ENCODE data around the gene ASAH2. TPM values are rescaled to one million over a fixed set of nuclear protein-coding genes. Genes with fewer than 3 reads are reported as not detected.

ASAH2 gene
- total RNA-seq, 1 experiment from 2014 or later: 10.7 TPM

GRCh38 chr10:50216418-50216817 lies 34.9 kb downstream of the ASAH2 start (continued):
- TF ChIP-seq, protein P1, sequence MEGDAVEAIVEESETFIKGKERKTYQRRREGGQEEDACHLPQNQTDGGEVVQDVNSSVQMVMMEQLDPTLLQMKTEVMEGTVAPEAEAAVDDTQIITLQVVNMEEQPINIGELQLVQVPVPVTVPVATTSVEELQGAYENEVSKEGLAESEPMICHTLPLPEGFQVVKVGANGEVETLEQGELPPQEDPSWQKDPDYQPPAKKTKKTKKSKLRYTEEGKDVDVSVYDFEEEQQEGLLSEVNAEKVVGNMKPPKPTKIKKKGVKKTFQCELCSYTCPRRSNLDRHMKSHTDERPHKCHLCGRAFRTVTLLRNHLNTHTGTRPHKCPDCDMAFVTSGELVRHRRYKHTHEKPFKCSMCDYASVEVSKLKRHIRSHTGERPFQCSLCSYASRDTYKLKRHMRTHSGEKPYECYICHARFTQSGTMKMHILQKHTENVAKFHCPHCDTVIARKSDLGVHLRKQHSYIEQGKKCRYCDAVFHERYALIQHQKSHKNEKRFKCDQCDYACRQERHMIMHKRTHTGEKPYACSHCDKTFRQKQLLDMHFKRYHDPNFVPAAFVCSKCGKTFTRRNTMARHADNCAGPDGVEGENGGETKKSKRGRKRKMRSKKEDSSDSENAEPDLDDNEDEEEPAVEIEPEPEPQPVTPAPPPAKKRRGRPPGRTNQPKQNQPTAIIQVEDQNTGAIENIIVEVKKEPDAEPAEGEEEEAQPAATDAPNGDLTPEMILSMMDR (IDR thresholded peaks at IDR 0.05 in 2 of 3, conservative IDR thresholded peaks at IDR 0.05 in 1 of 3; ENCODE audit: borderline replicate concordance in 1 of 3, insufficient read depth in 1 of 3, low read depth in 2 of 3, low read length in 2 of 3): no peak
- TF ChIP-seq SRF (IDR thresholded peaks at IDR 0.05; ENCODE audit: low read depth): no peak
- TF ChIP-seq, protein P2, sequence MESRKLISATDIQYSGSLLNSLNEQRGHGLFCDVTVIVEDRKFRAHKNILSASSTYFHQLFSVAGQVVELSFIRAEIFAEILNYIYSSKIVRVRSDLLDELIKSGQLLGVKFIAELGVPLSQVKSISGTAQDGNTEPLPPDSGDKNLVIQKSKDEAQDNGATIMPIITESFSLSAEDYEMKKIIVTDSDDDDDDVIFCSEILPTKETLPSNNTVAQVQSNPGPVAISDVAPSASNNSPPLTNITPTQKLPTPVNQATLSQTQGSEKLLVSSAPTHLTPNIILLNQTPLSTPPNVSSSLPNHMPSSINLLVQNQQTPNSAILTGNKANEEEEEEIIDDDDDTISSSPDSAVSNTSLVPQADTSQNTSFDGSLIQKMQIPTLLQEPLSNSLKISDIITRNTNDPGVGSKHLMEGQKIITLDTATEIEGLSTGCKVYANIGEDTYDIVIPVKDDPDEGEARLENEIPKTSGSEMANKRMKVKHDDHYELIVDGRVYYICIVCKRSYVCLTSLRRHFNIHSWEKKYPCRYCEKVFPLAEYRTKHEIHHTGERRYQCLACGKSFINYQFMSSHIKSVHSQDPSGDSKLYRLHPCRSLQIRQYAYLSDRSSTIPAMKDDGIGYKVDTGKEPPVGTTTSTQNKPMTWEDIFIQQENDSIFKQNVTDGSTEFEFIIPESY (IDR thresholded peaks at IDR 0.05; ENCODE audit: extremely low read depth, insufficient replicate concordance, low read length): no peak

- BruUV-seq (replicated peaks): no TSS peak
Measured at GRCh38 chr10:50211670-50212069, 39.6 kb downstream of the ASAH2 start.

More at GRCh38 chr10:50211670-50212069, 39.6 kb downstream of the ASAH2 start:
- Histone ChIP-seq H3K9me3 (ENCODE audit: control insufficient read depth in 1 of 2, insufficient read depth in 1 of 2, low read depth in 1 of 2, low read length in 2 of 2) (no peaks in the 10 kb centered on the region), H3K79me2 (ENCODE audit: insufficient read depth, low read length) (no peaks in the 10 kb centered on the region), H3K27ac (ENCODE audit: low read depth, low read length) (no peak overlapping the region), H3K27me3 (ENCODE audit: insufficient read depth, low read length) (no peaks in the 10 kb centered on the region), H3K9me2 (ENCODE audit: insufficient read depth) (no peaks in the 10 kb centered on the region), H2AFZ (ENCODE audit: low read depth, low read length, poor library complexity, severe bottlenecking) (no peak overlapping the region), H3K4me2 (ENCODE audit: low read length) (no peak overlapping the region), H3K4me1 (ENCODE audit: control insufficient read depth in 1 of 2, insufficient read depth in 2 of 2, low read length in 2 of 2) (no peaks in the 10 kb centered on the region), H3K9ac (ENCODE audit: low read length) (no peak overlapping the region), H3K4me3 (replicated peaks in 1 of 2; ENCODE audit: low read depth in 1 of 2, low read length in 2 of 2) (no peak overlapping the region), H4K20me1 (ENCODE audit: insufficient read depth) (no peaks in the 10 kb centered on the region), H3K36me3 (ENCODE audit: control insufficient read depth in 1 of 2, insufficient read depth in 2 of 2, low read length in 2 of 2) (no peaks in the 10 kb centered on the region)
- no peak for DNase-seq (ENCODE audit: low read depth, low spot score)
- intact Hi-C loops (cut with micrococcal nuclease): no loop called here
- ATAC-seq: no peak
- TF ChIP-seq EZH2phosphoT487 (IDR thresholded peaks at IDR 0.05; ENCODE audit: borderline replicate concordance) (no peak), CEBPB (IDR thresholded peaks at IDR 0.05; ENCODE audit: low read depth) (no peak), SP1 (IDR thresholded peaks at IDR 0.05; ENCODE audit: low read depth) (no peak), YY1 (IDR thresholded peaks at IDR 0.05; ENCODE audit: extremely low read depth, insufficient replicate concordance, low read depth, low read length) (no peak), EGR1 (IDR thresholded peaks at IDR 0.05; ENCODE audit: low read depth) (no peak), RAD21 (IDR thresholded peaks at IDR 0.05; ENCODE audit: low read depth) (no peak), REST (IDR thresholded peaks at IDR 0.05; ENCODE audit: low read depth) (no peak), ZFX (IDR thresholded peaks at IDR 0.05) (no peak), POLR2AphosphoS5 (IDR thresholded peaks at IDR 0.05; ENCODE audit: low read depth, low read length) (no peak), ZNF274 (IDR thresholded peaks at IDR 0.05; ENCODE audit: low read depth, low read length) (no peak)
- TF ChIP-seq, protein P3, sequence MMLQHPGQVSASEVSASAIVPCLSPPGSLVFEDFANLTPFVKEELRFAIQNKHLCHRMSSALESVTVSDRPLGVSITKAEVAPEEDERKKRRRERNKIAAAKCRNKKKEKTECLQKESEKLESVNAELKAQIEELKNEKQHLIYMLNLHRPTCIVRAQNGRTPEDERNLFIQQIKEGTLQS (IDR thresholded peaks at IDR 0.05): no peak
- TF ChIP-seq, protein P2 (IDR thresholded peaks at IDR 0.05; ENCODE audit: extremely low read depth, insufficient replicate concordance, low read length): no peak
- ChIA-PET CTCF (no interaction called here), RAD21 (ENCODE audit: low non-redundant PET in 1 of 2, low total read pairs in 2 of 2, uncharacterized antibody in 2 of 2, unreplicated experiment in 2 of 2) (no interaction called here), POLR2A (no interaction called here)

All from HCT116 (cell line).